Fibroblast of pulmonary artery (primary cell): ENCODE data around the gene GRK2.

Experiments used
- DNase-seq: peaks from one replicate; pipeline ENCODE4 v3.0.0-alpha.2; 2010; ENCODE audit warnings: low read depth
- H3K4me3 ChIP-seq: replicated peaks from 2 replicates; pipeline ENCODE4 v1.5.1; 2011; ENCODE audit warnings: low read depth, mild to moderate bottlenecking, control low read depth, low read length, moderate library complexity
- CTCF ChIP-seq: IDR thresholded peaks from 2 replicates; pipeline ENCODE4 v1.5.1; 2011; ENCODE audit warnings: mild to moderate bottlenecking, control low read depth, low read length, inconsistent platforms; ENCODE audit errors: missing control alignments

Gene GRK2

GRCh38 chr11:67302571-67303131, 36.4 kb downstream of the GRK2 start:
- peak; percentile 35 for DNase-seq
- peak overlapping the region; percentile 70 for H3K4me3 ChIP-seq
- TF ChIP-seq CTCF = no peak

DNA sequence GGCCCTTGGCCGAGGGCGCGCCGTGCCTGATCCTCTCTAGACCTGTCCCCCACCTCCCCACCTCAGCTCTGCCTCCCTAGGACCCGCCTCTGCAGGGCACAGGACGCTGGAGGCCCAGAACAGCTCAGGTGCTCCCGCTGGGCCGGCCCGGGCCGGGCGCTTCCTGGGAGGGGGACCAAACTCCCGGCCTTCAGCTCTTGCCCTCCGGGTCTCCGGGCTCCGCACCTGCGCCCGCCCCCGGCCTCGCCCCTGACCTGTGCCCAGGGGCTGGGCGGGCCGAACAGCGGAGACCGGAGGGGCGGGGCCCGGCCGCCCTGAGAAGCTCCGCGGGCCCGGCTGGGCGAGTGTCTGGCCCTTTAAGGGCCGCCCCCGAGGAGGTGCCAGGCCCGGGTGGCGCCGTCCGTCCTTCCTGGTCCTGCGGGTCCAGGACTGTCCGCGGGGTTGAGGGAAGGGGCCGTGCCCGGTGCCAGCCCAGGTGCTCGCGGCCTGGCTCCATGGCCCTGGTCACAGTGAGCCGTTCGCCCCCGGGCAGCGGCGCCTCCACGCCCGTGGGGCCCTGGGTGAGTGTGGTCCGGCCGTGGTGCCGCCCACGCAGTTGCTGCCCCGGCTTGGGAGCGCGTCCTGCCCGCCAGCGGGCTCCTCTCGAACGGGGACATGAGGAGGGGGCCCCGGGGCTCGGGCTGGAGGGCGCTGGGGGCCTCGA, 37.0 kb downstream of the GRK2 start, which contains the start of gene SSH3:
Gene SSH3, plus strand, starts transcription at position 399 of the 703 bp plus-strand sequence. Its CDS starts 96 bp downstream, at position 495.
- no peak for TF ChIP-seq CTCF
- DNase-seq = peak; percentile 53
- peak within 1 kb of the TSS; percentile 70 for H3K4me3 ChIP-seq

- TF ChIP-seq CTCF = no peak
- DNase-seq = no peak
- H3K4me3 ChIP-seq = peak overlapping the region; percentile 70
Observed at GRCh38 chr11:67303835-67304411, 37.6 kb downstream of the GRK2 start.

DNA sequence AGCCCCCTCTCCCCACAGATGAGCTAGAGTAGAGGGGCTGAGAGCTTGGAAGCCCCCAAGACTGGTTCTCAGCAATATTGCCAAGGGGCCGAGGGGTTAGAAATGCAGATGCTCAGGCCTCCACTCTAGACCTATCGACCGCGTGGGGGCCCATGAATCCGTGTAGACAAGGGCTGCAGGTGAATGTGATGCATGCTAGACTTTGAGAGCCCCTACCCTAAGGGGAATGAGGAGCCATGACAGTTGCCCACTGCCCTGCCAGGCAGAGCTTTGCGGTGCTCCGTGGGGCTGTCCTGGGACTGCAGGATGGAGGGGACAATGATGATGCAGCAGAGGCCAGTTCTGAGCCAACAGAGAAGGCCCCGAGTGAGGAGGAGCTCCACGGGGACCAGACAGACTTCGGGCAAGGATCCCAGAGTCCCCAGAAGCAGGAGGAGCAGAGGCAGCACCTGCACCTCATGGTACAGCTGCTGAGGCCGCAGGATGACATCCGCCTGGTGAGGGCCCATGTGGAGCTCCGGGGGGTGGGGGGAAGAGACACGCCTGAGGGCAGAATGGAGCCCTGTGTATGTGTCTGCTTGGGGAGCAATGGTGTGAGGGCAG, 38.3 kb downstream of the GRK2 start:
- no peak for DNase-seq
- H3K4me3 ChIP-seq = peak overlapping the region; percentile 70
- TF ChIP-seq CTCF = no peak

DNA sequence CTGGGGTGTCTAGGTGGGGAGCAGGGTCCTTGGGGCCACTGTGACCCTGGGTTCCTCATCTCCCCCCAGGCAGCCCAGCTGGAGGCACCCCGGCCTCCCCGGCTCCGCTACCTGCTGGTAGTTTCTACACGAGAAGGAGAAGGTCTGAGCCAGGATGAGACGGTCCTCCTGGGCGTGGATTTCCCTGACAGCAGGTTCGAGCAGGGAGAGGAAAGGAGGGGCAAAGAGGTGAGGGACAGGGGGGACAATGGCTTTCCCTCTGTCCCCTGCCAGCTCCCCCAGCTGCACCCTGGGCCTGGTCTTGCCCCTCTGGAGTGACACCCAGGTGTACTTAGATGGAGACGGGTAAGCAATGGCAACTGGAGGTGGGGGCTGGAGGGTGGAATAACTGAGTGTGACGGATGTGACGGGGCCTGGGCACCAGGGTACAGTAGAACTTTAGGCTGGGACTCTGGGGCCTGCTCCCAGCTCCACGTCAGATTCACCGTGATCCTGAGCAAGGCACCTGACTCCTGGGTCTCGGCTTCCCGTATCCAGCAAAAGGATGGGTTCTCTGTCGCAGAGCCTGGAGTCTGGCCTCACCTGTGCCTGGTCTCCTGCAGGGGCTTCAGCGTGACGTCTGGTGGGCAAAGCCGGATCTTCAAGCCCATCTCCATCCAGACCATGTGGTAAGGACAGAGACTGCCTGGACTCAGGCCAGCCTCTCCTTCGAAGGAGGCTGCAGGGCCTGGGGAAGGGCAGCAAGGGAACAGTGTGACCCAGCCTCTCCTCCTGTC, 40.7 kb downstream of the GRK2 start:
- TF ChIP-seq CTCF = no peak
- DNase-seq = no peak
- H3K4me3 ChIP-seq = no peak overlapping the region

DNA sequence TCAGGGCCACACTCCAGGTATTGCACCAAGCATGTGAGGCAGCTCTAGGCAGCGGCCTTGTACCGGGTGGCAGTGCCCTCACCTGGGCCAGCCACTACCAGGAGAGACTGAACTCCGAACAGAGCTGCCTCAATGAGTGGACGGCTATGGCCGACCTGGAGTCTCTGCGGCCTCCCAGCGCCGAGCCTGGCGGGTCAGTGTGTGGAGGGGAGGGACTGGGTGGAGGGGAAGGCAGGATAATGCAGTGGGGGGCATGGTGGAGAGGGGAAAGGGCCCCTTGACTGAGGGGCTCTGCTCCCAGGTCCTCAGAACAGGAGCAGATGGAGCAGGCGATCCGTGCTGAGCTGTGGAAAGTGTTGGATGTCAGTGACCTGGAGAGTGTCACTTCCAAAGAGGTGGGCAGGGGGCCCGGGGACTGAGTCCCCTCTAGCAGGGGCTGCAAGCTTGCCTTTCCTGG, 41.3 kb downstream of the GRK2 start:
- H3K4me3 ChIP-seq = no peak overlapping the region

More for the DNA sequence above, 41.3 kb downstream of the GRK2 start:
- TF ChIP-seq CTCF = no peak
- no peak for DNase-seq
